ENCODE data around the gene PLEKHO2. TPM values are rescaled to one million over a fixed set of nuclear protein-coding genes. Genes with fewer than 3 reads are reported as not detected.

PLEKHO2 gene
- total RNA-seq, 2 experiments from 2014 or later: 12.0 to 24.5 TPM

DNA sequence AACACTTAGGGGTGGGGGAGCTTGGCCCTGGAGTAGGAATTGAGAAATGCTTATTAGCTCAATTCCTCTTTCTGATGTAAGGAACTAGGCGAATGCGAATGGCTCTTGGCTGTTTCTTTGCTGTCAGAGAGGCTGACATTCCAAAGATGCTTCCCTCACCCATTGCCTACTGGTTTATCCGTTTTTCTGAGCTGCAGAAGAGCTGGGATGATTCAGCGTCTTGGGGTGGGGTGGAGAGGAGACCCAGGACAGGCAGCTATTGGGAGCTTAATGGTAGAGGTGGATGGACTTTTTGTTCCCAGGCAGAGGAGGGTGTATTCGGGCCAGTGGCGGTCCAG lies 9.8 kb downstream of the PLEKHO2 start:
- no peak overlapping the region for H3K27ac ChIP-seq (ENCODE audit: low read depth, low read length, poor library complexity, severe bottlenecking)
- no peak overlapping the region for H3K4me3 ChIP-seq (ENCODE audit: low read depth, low read length, poor library complexity, severe bottlenecking)
- peaks cover 24% of the 10 kb centered on the region for H3K4me1 ChIP-seq (ENCODE audit: insufficient read depth, low read length, poor library complexity, severe bottlenecking)
- no peak overlapping the region for H2AFZ ChIP-seq (ENCODE audit: low read length)
- H3K36me3 ChIP-seq (ENCODE audit: insufficient read depth, low read length): peaks cover 60% of the 10 kb centered on the region
- CTCF ChIA-PET (ENCODE audit: unreplicated experiment): no interaction called here
- intact Hi-C loops (cut with micrococcal nuclease; ENCODE audit: unreplicated experiment): no loop called here
- peaks cover 5% of the 10 kb centered on the region; the same call in 1 of the 2 replicates for H3K79me2 ChIP-seq (ENCODE audit: insufficient read depth, low read depth, low read length)
- H3K4me2 ChIP-seq (ENCODE audit: low read length): no peak overlapping the region
- H3K9me2 ChIP-seq (ENCODE audit: insufficient read depth, low read length): no peaks in the 10 kb centered on the region
- DNase-seq (ENCODE audit: low spot score): no peak
- no peaks in the 10 kb centered on the region for H4K20me1 ChIP-seq (ENCODE audit: insufficient read depth, low read length)
- POLR2A ChIA-PET: interaction anchor here (0.7 to 1.0 kb wide), 2 partner anchors 42 to 1259 kb away, joined by 3 read pairs; no protein-coding TSS in a partner anchor
- BruUV-seq (replicated peaks): no TSS peak
- TF ChIP-seq, protein P1, sequence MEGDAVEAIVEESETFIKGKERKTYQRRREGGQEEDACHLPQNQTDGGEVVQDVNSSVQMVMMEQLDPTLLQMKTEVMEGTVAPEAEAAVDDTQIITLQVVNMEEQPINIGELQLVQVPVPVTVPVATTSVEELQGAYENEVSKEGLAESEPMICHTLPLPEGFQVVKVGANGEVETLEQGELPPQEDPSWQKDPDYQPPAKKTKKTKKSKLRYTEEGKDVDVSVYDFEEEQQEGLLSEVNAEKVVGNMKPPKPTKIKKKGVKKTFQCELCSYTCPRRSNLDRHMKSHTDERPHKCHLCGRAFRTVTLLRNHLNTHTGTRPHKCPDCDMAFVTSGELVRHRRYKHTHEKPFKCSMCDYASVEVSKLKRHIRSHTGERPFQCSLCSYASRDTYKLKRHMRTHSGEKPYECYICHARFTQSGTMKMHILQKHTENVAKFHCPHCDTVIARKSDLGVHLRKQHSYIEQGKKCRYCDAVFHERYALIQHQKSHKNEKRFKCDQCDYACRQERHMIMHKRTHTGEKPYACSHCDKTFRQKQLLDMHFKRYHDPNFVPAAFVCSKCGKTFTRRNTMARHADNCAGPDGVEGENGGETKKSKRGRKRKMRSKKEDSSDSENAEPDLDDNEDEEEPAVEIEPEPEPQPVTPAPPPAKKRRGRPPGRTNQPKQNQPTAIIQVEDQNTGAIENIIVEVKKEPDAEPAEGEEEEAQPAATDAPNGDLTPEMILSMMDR (conservative IDR thresholded peaks at IDR 0.05; ENCODE audit: low read length): no peak
- TF ChIP-seq EZH2phosphoT487 (IDR thresholded peaks at IDR 0.05; ENCODE audit: borderline replicate concordance, low read depth, low read length): no peak
- no peaks in the 10 kb centered on the region for H3K9me3 ChIP-seq (ENCODE audit: low read length)

DNA sequence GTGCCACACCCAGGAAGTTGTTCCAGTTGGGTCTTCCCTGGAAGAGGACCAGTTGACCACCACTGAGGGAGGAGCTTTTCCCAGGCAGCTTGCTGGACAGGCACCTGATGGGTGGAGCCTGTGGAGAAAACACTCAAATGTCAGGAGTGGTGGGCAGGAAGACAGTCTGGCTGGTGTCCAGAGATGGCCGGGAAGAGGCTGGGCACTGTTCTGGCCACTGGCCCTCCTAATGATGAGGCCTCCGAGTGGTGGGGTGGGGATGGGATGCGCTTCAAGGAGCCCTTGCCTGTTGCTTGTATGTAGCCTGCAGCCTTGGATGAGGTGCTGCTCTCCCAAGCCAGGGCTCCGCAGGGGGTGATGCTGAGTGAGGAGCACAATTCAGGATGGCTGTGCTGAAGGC lies 12.3 kb downstream of the PLEKHO2 start:
- TF ChIP-seq, protein P1 (conservative IDR thresholded peaks at IDR 0.05; ENCODE audit: low read length): no peak
- no peaks in the 10 kb centered on the region for H4K20me1 ChIP-seq (ENCODE audit: insufficient read depth, low read length)
- peaks cover 76% of the 10 kb centered on the region for H3K36me3 ChIP-seq (ENCODE audit: insufficient read depth, low read length)
- H3K4me3 ChIP-seq (ENCODE audit: low read depth, low read length, poor library complexity, severe bottlenecking): no peak overlapping the region
- ChIA-PET POLR2A (no interaction called here), CTCF (ENCODE audit: unreplicated experiment) (no interaction called here)
- no peaks in the 10 kb centered on the region for H3K79me2 ChIP-seq (ENCODE audit: insufficient read depth, low read depth, low read length)
- intact Hi-C loops (cut with micrococcal nuclease; ENCODE audit: unreplicated experiment): no loop called here
- H3K9me2 ChIP-seq (ENCODE audit: insufficient read depth, low read length): no peaks in the 10 kb centered on the region
- no TSS peak for BruUV-seq (replicated peaks)
- H3K9me3 ChIP-seq (ENCODE audit: low read length): no peaks in the 10 kb centered on the region
- H2AFZ ChIP-seq (ENCODE audit: low read length): no peak overlapping the region
- H3K27ac ChIP-seq (ENCODE audit: low read depth, low read length, poor library complexity, severe bottlenecking): no peak overlapping the region
- H3K4me2 ChIP-seq (ENCODE audit: low read length): no peak overlapping the region
- peaks cover 19% of the 10 kb centered on the region for H3K4me1 ChIP-seq (ENCODE audit: insufficient read depth, low read length, poor library complexity, severe bottlenecking)
- no peak for DNase-seq (ENCODE audit: low spot score)

DNA sequence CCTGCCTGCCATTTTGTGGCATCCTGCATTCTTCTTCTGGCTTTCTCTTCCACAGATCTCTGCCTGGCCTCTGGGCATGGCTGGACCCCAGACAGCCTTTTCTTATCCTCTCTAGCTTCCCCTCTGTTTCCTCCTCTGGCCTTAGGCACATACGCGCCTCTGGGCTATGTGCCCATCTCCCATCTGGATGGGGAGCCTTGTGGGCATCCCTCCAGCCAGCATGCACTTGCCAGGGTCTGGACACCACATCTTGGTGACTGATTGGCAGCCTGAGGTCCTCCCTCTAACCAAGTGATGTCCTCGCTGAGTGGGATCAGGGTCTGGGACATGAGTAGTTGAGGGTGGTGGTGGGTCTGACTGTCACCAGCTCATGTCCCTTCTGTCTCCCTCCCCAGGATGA lies 12.8 kb downstream of the PLEKHO2 start:
- Histone ChIP-seq H3K9me3 (ENCODE audit: low read length) (no peaks in the 10 kb centered on the region), H3K36me3 (ENCODE audit: insufficient read depth, low read length) (peaks cover 79% of the 10 kb centered on the region), H3K4me2 (ENCODE audit: low read length) (no peak overlapping the region), H3K27ac (ENCODE audit: low read depth, low read length, poor library complexity, severe bottlenecking) (no peak overlapping the region), H4K20me1 (ENCODE audit: insufficient read depth, low read length) (no peaks in the 10 kb centered on the region), H3K79me2 (ENCODE audit: insufficient read depth, low read depth, low read length) (no peaks in the 10 kb centered on the region), H3K4me1 (ENCODE audit: insufficient read depth, low read length, poor library complexity, severe bottlenecking) (peaks cover 19% of the 10 kb centered on the region), H2AFZ (ENCODE audit: low read length) (no peak overlapping the region), H3K4me3 (ENCODE audit: low read depth, low read length, poor library complexity, severe bottlenecking) (no peak overlapping the region), H3K9me2 (ENCODE audit: insufficient read depth, low read length) (no peaks in the 10 kb centered on the region)
- ChIA-PET POLR2A (no interaction called here), CTCF (ENCODE audit: unreplicated experiment) (no interaction called here)
- no peak for TF ChIP-seq EZH2phosphoT487 (IDR thresholded peaks at IDR 0.05; ENCODE audit: borderline replicate concordance, low read depth, low read length)
- TF ChIP-seq, protein P1 (conservative IDR thresholded peaks at IDR 0.05; ENCODE audit: low read length): no peak
- intact Hi-C loops (cut with micrococcal nuclease; ENCODE audit: unreplicated experiment): no loop called here
- BruUV-seq (replicated peaks): no TSS peak
- no peak for DNase-seq (ENCODE audit: low spot score)
